H1 (cell line): ENCODE measurements around the gene OOEP. TPM values are rescaled to one million over a fixed set of nuclear protein-coding genes. Genes with fewer than 3 reads are reported as not detected.

ENCODE experiments used
- CEBPB ChIP-seq: IDR thresholded peaks from 2 replicates; pipeline ENCODE4 v1.6.1; 2012; ENCODE audit warnings: low read depth, low read length
- CHD7 ChIP-seq: fragments of 300-600 bp; sonication (generic); IDR thresholded peaks from 2 replicates; pipeline ENCODE4 v1.7.1; 2012; ENCODE audit warnings: low read length, moderate library complexity, mild to moderate bottlenecking, inconsistent platforms; ENCODE audit not compliant: insufficient replicate concordance
- EP300 ChIP-seq, 2 experiments: IDR thresholded peaks; 1 replicate in 1 of 2; 2 replicates in 1 of 2; pipeline ENCODE4 v1.6.1; 2011 to 2012; ENCODE audit warnings: low read depth in 2 of 2, low read length in 2 of 2, mild to moderate bottlenecking in 2 of 2, borderline replicate concordance in 1 of 2, inconsistent platforms in 1 of 2, moderate library complexity in 1 of 2
- KDM5A ChIP-seq: fragments of 200-600 bp; IDR thresholded peaks from 2 replicates; pipeline ENCODE4 v1.7.1; 2012; ENCODE audit warnings: mild to moderate bottlenecking, low read length, inconsistent platforms, mixed read lengths
- NANOG ChIP-seq: IDR thresholded peaks from 2 replicates; pipeline ENCODE4 v1.6.1; 2011; ENCODE audit warnings: low read length, low read depth, mild to moderate bottlenecking, inconsistent platforms; ENCODE audit not compliant: insufficient read depth, poor library complexity, severe bottlenecking
- POLR2A ChIP-seq, 2 experiments: IDR thresholded peaks; 1 replicate in 1 of 2; 2 replicates in 1 of 2; pipeline ENCODE4 v1.6.1; 2011; ENCODE audit warnings: low read depth in 2 of 2, low read length in 2 of 2, mild to moderate bottlenecking in 2 of 2; ENCODE audit errors: control extremely low read depth in 1 of 2
- POU5F1 ChIP-seq: IDR thresholded peaks from 2 replicates; pipeline ENCODE4 v1.6.1; 2011; ENCODE audit warnings: low read depth, mild to moderate bottlenecking, low read length, moderate library complexity
- RXRA ChIP-seq: IDR thresholded peaks from 2 replicates; pipeline ENCODE4 v1.6.1; 2011; ENCODE audit warnings: low read depth, mild to moderate bottlenecking, low read length, moderate library complexity; ENCODE audit not compliant: insufficient read depth
- SP1 ChIP-seq: IDR thresholded peaks from 2 replicates; pipeline ENCODE4 v1.6.1; 2011; ENCODE audit warnings: low read depth, low read length
- SRF ChIP-seq: IDR thresholded peaks from 2 replicates; pipeline ENCODE4 v1.6.1; 2011; ENCODE audit warnings: mild to moderate bottlenecking, low read depth, low read length, moderate library complexity
- TCF12 ChIP-seq: IDR thresholded peaks from 2 replicates; pipeline ENCODE4 v1.6.1; 2011; ENCODE audit warnings: low read depth, mild to moderate bottlenecking, low read length
- polyA plus RNA-seq, 7 experiments: library from polyadenylated mRNA; depleted of rRNA in 3 of 7; stranded (reverse) in 5 of 7; unstranded in 2 of 7; fragments of >200 nt in 5 of 7; fragments of 200-250 nt in 2 of 7; gene quantifications; 1 replicate in 5 of 7; 2 replicates in 1 of 7; 4 replicates in 1 of 7; pipeline versions ENCODE4 v1.2.1 to v1.2.3, GENCODE V29; 2011 to 2013; ENCODE audit warnings: missing spikeins in 2 of 7, mixed read lengths in 2 of 7
- total RNA-seq: library from RNA; stranded (reverse); fragmentation: NEBNext Ultra II Directional; extraction: Animal tissue kit (Norgen Biotek cat#: 25700); gene quantifications from 2 replicates; pipeline ENCODE4 v1.2.1, GENCODE V29; 2021
- TF ChIP-seq, protein P1 (sequence below): IDR thresholded peaks from 2 replicates; pipeline ENCODE4 v1.6.1; 2012; ENCODE audit warnings: inconsistent platforms

Gene OOEP
- total and polyA plus RNA-seq, 2 of the 8 experiments (the other 6 are each of a cell fraction or from before 2014, with no cell fraction given), result 0.20 to 0.41 TPM

DNA sequence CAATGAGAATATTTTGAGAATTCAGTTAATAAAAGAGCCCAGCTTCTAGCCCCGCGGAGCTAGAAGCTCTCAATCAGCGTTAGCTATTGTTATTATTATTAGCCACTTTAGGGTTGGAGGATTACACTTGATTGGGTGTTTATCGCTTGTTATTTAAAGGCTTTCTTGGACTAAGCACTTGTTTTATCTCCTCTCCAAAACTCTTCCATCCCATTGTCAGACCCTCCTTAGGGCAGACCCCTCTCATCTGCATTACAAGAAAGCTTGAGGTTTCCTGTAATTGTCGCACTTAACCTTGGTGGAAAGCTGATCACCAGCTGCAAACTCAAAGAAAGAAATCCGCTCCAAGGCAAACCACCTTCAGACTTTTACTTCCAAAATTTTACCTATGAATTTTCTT is 20.4 kb downstream of the OOEP start (continued):
- TF ChIP-seq CHD7 (peak; percentile 97), RXRA (no peak), SRF (peak; percentile 26; the same call in 1 of the 2 replicates), SP1 (peak; percentile 85), POLR2A (IDR thresholded peaks at IDR 0.05; ENCODE audit: control extremely low read depth in 1 of 2, low read depth in 2 of 2, low read length in 2 of 2) (no peak), POU5F1 (peak; percentile 96), EP300 (IDR thresholded peaks at IDR 0.05; ENCODE audit: borderline replicate concordance in 1 of 2, low read depth in 2 of 2, low read length in 2 of 2) (peak in 1 of 2 experiments; percentile 96; a peak in 2 of 3 replicates), CEBPB (0 out of 2 replicates have a peak, but pooled peaks have one; percentile 23), KDM5A (no peak), TCF12 (peak; percentile 94), NANOG (peak; percentile 99)
- TF ChIP-seq, protein P1, sequence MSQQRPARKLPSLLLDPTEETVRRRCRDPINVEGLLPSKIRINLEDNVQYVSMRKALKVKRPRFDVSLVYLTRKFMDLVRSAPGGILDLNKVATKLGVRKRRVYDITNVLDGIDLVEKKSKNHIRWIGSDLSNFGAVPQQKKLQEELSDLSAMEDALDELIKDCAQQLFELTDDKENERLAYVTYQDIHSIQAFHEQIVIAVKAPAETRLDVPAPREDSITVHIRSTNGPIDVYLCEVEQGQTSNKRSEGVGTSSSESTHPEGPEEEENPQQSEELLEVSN, result no peak
